ENCODE data around the gene CYLC2. TPM values are rescaled to one million over a fixed set of nuclear protein-coding genes. Genes with fewer than 3 reads are reported as not detected.

The CYLC2 gene
- total and polyA plus RNA-seq, 2 donors (not counting 1 experiment from before 2014, with no cell fraction given): not detected

- Histone ChIP-seq H2AFZ (ENCODE audit: insufficient read depth, low read depth, low read length, poor library complexity, severe bottlenecking) (no peak overlapping the region), H3K9ac (ENCODE audit: low read length) (no peak overlapping the region), H3K27me3 (replicated peaks in 1 of 4; ENCODE audit: control extremely low read depth in 1 of 4, control insufficient read depth in 3 of 4, insufficient read depth in 4 of 4, low read length in 3 of 4) (no peaks in the 10 kb centered on the region), H3K4me2 (replicated peaks; ENCODE audit: low read depth, low read length, poor library complexity, severe bottlenecking) (no peak overlapping the region), H3K79me2 (ENCODE audit: control insufficient read depth, insufficient read depth, low read length) (no peaks in the 10 kb centered on the region), H3K4me1 (ENCODE audit: control insufficient read depth in 2 of 2, insufficient read depth in 2 of 2, low read length in 2 of 2) (no peaks in the 10 kb centered on the region), H3K36me3 (replicated peaks in 1 of 2; ENCODE audit: control extremely low read depth in 1 of 2, control insufficient read depth in 1 of 2, extremely low read depth in 1 of 2, insufficient read depth in 2 of 2, low read length in 1 of 2) (no peaks in the 10 kb centered on the region), H3K9me3 (ENCODE audit: control extremely low read depth in 1 of 3, control insufficient read depth in 2 of 3, insufficient read depth in 1 of 3, low read length in 2 of 3) (peaks cover 0 to 5% (median 0%) of the 10 kb centered on the region in 3 donors), H3K27ac (ENCODE audit: low read length in 2 of 2) (no peak overlapping the region), H4K20me1 (ENCODE audit: control insufficient read depth, insufficient read depth, low read length, poor library complexity, severe bottlenecking) (no peaks in the 10 kb centered on the region), H3K4me3 (ENCODE audit: control extremely low read depth in 1 of 5, extremely low read depth in 1 of 5, insufficient read depth in 1 of 5, low read depth in 2 of 5, low read length in 4 of 5) (no peak overlapping the region)
- no peaks in the 10 kb centered on the region for H3K27me3 Mint-ChIP-seq
- peaks cover 7% of the 10 kb centered on the region for H3K9me3 Mint-ChIP-seq (ENCODE audit: insufficient read depth)
- H3K4me1 Mint-ChIP-seq: no peaks in the 10 kb centered on the region
- ChIA-PET POLR2A (no interaction called here), CTCF (no interaction called here)
- no peak for ATAC-seq (ENCODE audit: low read depth)
- DNase-seq: no peak
- intact Hi-C loops (cut with micrococcal nuclease): no loop called here
- no peak overlapping the region for H3K4me3 Mint-ChIP-seq
- 90% methylated on average over 3 of the region's 4 CpGs for WGBS (ENCODE audit: insufficient coverage)
- no peak for TF ChIP-seq CTCF (IDR thresholded peaks at IDR 0.05)
- TF ChIP-seq EZH2 (IDR thresholded peaks at IDR 0.05; ENCODE audit: borderline replicate concordance, insufficient read depth, low read depth, low read length, poor library complexity, severe bottlenecking): no peak
- no peak overlapping the region for H3K27ac Mint-ChIP-seq
These were observed 19.9 kb upstream of the CYLC2 start for GRCh38 chr9:102975251-102975650.

- Mint-ChIP-seq H3K4me1 (no peaks in the 10 kb centered on the region), H3K9me3 (ENCODE audit: insufficient read depth) (no peaks in the 10 kb centered on the region), H3K27ac (no peak overlapping the region), H3K4me3 (no peak overlapping the region), H3K27me3 (no peaks in the 10 kb centered on the region)
- intact Hi-C loops (cut with micrococcal nuclease): no loop called here
- H3K9ac ChIP-seq (ENCODE audit: low read length): no peak overlapping the region
- H3K4me2 ChIP-seq (replicated peaks; ENCODE audit: low read depth, low read length, poor library complexity, severe bottlenecking): no peak overlapping the region
- DNase-seq: no peak
- no peak overlapping the region for H3K4me3 ChIP-seq (ENCODE audit: control extremely low read depth in 1 of 5, extremely low read depth in 1 of 5, insufficient read depth in 1 of 5, low read depth in 2 of 5, low read length in 4 of 5)
- no peaks in the 10 kb centered on the region for H3K27me3 ChIP-seq (replicated peaks in 1 of 4; ENCODE audit: control extremely low read depth in 1 of 4, control insufficient read depth in 3 of 4, insufficient read depth in 4 of 4, low read length in 3 of 4)
- ChIA-PET CTCF (no interaction called here), POLR2A (no interaction called here)
- TF ChIP-seq EZH2 (IDR thresholded peaks at IDR 0.05; ENCODE audit: borderline replicate concordance, insufficient read depth, low read depth, low read length, poor library complexity, severe bottlenecking) (no peak), CTCF (IDR thresholded peaks at IDR 0.05) (no peak)
- H2AFZ ChIP-seq (ENCODE audit: insufficient read depth, low read depth, low read length, poor library complexity, severe bottlenecking): no peak overlapping the region
- no peaks in the 10 kb centered on the region for H3K79me2 ChIP-seq (ENCODE audit: control insufficient read depth, insufficient read depth, low read length)
- H4K20me1 ChIP-seq (ENCODE audit: control insufficient read depth, insufficient read depth, low read length, poor library complexity, severe bottlenecking): no peaks in the 10 kb centered on the region
- H3K36me3 ChIP-seq (replicated peaks in 1 of 2; ENCODE audit: control extremely low read depth in 1 of 2, control insufficient read depth in 1 of 2, extremely low read depth in 1 of 2, insufficient read depth in 2 of 2, low read length in 1 of 2): no peaks in the 10 kb centered on the region
- H3K4me1 ChIP-seq (ENCODE audit: control insufficient read depth in 2 of 2, insufficient read depth in 2 of 2, low read length in 2 of 2): no peaks in the 10 kb centered on the region
- no peak for ATAC-seq (ENCODE audit: low read depth)
- peaks cover 0 to 5% (median 0%) of the 10 kb centered on the region in 3 donors for H3K9me3 ChIP-seq (ENCODE audit: control extremely low read depth in 1 of 3, control insufficient read depth in 2 of 3, insufficient read depth in 1 of 3, low read length in 2 of 3)
- WGBS (ENCODE audit: insufficient coverage): 38% methylated on average over 3 of the region's 3 CpGs
- no peak overlapping the region for H3K27ac ChIP-seq (ENCODE audit: low read length in 2 of 2)
These were observed 9.8 kb upstream of the CYLC2 start for GRCh38 chr9:102985162-102985895.

All from B cell (primary cell).